ENCODE results near the gene SLC49A4. TPM values are rescaled to one million over a fixed set of nuclear protein-coding genes. Genes with fewer than 3 reads are reported as not detected.
A peak's percentile ranks its signal among the peaks of the same experiment; 100 is the strongest.

SLC49A4 gene
- total RNA-seq, 4 donors from 2014 or later, result 9.7 to 26.9 (median 19.4) TPM

DNA sequence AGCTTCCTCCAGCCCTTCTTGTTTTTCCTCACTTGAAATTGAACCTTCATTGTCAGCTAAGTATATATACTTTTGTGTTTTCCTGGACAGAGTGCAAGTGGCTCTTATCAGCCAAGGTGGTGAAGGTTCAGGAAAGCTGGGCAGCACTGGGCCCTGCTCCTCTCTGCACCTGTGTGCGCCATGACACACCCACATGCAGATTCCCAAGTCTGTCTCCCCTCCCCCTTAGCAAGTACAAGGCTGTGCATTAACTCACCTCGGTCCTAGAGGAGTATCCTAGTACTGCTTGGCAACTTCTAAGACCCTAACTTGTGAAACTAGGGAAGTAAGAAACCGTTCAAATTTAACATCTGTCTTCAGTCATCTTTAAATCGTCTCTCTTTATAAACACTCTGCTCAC lies 85.8 kb downstream of the SLC49A4 start:
- DNase-seq, result no peak
- no peaks in the 10 kb centered on the region for H3K4me1 ChIP-seq
- no peak overlapping the region for H3K4me3 ChIP-seq
- intact Hi-C loops (cut with DNase I; ENCODE audit: low total_unique reads), result no loop called here
- H3K9me3 ChIP-seq, result no peaks in the 10 kb centered on the region
- TF ChIP-seq, protein P1, sequence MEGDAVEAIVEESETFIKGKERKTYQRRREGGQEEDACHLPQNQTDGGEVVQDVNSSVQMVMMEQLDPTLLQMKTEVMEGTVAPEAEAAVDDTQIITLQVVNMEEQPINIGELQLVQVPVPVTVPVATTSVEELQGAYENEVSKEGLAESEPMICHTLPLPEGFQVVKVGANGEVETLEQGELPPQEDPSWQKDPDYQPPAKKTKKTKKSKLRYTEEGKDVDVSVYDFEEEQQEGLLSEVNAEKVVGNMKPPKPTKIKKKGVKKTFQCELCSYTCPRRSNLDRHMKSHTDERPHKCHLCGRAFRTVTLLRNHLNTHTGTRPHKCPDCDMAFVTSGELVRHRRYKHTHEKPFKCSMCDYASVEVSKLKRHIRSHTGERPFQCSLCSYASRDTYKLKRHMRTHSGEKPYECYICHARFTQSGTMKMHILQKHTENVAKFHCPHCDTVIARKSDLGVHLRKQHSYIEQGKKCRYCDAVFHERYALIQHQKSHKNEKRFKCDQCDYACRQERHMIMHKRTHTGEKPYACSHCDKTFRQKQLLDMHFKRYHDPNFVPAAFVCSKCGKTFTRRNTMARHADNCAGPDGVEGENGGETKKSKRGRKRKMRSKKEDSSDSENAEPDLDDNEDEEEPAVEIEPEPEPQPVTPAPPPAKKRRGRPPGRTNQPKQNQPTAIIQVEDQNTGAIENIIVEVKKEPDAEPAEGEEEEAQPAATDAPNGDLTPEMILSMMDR (IDR thresholded peaks at IDR 0.05), result no peak
- no peak overlapping the region for H3K27ac ChIP-seq
- H3K36me3 ChIP-seq, result no peaks in the 10 kb centered on the region
- no peaks in the 10 kb centered on the region for H3K27me3 ChIP-seq

DNA sequence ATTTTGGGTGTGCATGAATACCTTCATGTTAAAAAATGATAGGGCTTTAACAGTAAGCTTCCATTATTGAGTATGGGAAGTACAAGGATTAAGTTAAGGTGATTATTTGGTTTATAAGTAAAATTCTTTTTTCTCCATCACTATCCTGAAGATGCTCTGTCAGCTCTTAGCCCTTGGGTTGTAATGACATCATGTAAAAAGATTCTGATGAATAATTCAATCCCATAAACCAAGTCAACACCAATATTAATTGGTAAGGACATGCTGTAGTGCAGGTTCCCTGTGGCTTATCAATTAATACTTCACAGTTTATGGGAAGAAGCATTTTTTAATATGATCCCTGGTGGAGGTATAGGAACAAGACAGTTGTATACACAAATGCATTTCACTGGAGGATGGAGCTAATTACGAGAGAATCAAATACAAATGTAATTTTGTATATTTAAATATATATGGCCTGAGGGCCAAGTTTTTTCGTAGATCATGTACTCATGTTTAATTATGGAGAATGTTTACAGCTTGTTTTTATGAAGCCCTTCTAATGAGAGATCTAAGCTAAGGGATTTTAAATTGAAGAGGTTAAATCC lies 87.6 kb downstream of the SLC49A4 start:
- no peaks in the 10 kb centered on the region for H3K27me3 ChIP-seq
- no peaks in the 10 kb centered on the region for H3K36me3 ChIP-seq
- intact Hi-C loops (cut with DNase I; ENCODE audit: low total_unique reads), result no loop called here
- H3K4me3 ChIP-seq, result no peak overlapping the region
- H3K4me1 ChIP-seq, result no peaks in the 10 kb centered on the region
- H3K27ac ChIP-seq, result no peak overlapping the region
- H3K9me3 ChIP-seq, result no peaks in the 10 kb centered on the region
- TF ChIP-seq, protein P1 (IDR thresholded peaks at IDR 0.05), result no peak
- TF ChIP-seq POLR2A (IDR thresholded peaks at IDR 0.05), result no peak
- DNase-seq, result no peak

DNA sequence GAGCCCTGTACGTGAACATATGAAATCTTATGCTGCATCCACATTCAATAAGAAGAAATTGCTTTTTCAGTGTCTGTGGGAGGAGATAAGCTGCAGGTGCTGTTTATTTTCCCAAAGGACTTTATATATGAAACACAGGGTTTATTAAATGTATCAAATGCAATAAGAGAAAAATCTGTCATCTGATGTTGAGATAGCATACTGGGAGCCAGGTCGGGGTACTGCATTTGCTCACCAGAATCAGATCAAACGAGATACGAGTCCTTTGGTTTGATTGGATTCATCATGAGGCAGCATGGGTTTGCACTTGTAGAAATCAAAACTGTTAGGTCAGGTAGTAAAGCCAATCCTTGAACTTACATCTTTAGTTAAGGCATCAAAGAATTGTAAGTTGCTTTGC lies 91.4 kb downstream of the SLC49A4 start:
- Histone ChIP-seq H3K27me3 (no peaks in the 10 kb centered on the region), H3K4me3 (no peak overlapping the region), H3K9me3 (no peaks in the 10 kb centered on the region), H3K27ac (no peak overlapping the region), H3K4me1 (no peaks in the 10 kb centered on the region), H3K36me3 (no peaks in the 10 kb centered on the region)
- no peak for DNase-seq
- intact Hi-C loops (cut with DNase I; ENCODE audit: low total_unique reads), result no loop called here
- TF ChIP-seq, protein P1 (IDR thresholded peaks at IDR 0.05), result no peak
- no peak for TF ChIP-seq POLR2A (IDR thresholded peaks at IDR 0.05)

DNA sequence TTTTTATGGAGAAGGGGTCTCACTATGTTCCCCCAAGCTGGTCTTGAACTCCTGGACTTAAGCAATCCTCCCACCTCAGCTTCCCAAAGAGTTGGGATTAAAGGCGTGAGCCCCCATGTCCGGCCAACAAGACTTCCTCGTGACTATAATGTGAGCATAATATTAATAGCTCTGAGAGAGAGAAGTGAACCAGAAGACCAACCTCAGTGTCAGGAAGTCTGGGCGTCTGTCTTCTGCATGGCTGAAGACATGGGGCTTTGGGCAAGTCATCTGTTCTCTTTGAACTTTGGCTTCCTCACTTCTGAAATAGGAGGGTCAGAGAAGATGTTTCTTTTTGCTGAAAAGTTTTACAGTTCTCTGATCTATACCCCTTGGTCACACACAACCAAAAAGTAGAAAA lies 92.1 kb downstream of the SLC49A4 start:
- intact Hi-C loops (cut with DNase I; ENCODE audit: low total_unique reads), result no loop called here
- TF ChIP-seq POLR2A (IDR thresholded peaks at IDR 0.05), result no peak
- TF ChIP-seq, protein P1 (IDR thresholded peaks at IDR 0.05), result no peak

DNA sequence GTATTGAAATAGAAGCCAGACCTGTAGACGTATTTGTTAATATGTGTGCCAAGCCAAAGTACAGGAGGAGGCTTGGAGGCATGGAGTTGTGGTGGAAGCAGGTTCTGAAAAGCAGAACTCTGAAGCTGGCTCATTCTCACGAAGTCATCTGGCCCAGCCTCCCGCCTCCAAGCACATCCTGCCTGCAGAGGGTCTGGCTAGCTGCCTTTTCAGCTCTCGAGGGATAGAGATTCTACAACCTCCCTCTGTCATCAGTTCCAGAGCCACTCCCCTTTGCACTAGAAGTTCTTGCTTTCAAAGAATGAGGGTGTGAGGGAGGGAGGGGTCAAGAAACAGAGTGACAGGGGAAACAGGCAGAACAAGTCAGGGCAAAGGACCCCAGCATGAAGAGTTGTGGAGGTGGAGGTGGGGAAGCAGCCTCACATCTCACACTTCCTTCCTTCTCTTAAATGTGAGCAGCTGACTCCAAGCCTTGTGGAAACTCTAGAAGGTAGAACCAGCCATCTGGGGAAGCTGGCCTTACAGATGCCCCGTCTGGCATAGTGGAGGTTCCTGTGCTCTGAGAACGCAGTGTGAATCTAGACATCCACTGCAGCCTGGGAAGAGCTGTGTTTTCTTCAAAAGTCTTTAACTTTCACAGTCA lies 95.3 kb downstream of the SLC49A4 start:
- TF ChIP-seq POLR2A (IDR thresholded peaks at IDR 0.05), result no peak
- TF ChIP-seq, protein P1 (IDR thresholded peaks at IDR 0.05), result no peak
- intact Hi-C loops (cut with DNase I; ENCODE audit: low total_unique reads), result no loop called here
- Histone ChIP-seq H3K4me3 (no peak overlapping the region), H3K9me3 (no peaks in the 10 kb centered on the region), H3K4me1 (no peaks in the 10 kb centered on the region), H3K36me3 (no peaks in the 10 kb centered on the region), H3K27me3 (no peaks in the 10 kb centered on the region), H3K27ac (no peak overlapping the region)
- peak; percentile 28 to 67 for DNase-seq

More for the DNA sequence above, 92.1 kb downstream of the SLC49A4 start:
- H3K27me3 ChIP-seq, result no peaks in the 10 kb centered on the region
- H3K4me1 ChIP-seq, result no peaks in the 10 kb centered on the region
- H3K27ac ChIP-seq, result no peak overlapping the region
- H3K4me3 ChIP-seq, result no peak overlapping the region
- DNase-seq, result no peak
- no peaks in the 10 kb centered on the region for H3K36me3 ChIP-seq
- no peaks in the 10 kb centered on the region for H3K9me3 ChIP-seq
